HCT116 (cell line): ENCODE data around the gene TPM4. TPM values are rescaled to one million over a fixed set of nuclear protein-coding genes. Genes with fewer than 3 reads are reported as not detected.

Experiments
- ATAC-seq: fragments of 200-7000 bp; cut with Tn5 transposase; 2 replicates; pipeline ENCODE4 v1.9.1; 2020; ENCODE audit warnings: mild to moderate bottlenecking, moderate library complexity
- BruUV-seq: library from RNA; stranded (reverse); fragments of 400-500 nt; replicated peaks from 2 replicates; lab custom pipeline; 2021; lab: Mats Ljungman, UMichigan
- CTCF ChIA-PET: fragments of 300-600 bp; sonication (Branson Sonifier 250); formaldehyde crosslinking; loops from one replicate; lab custom pipeline; 2021; ENCODE audit warnings: antibody characterized with exemption; lab: Charles Lee
- POLR2A ChIA-PET: fragments of 300-600, 350-600 bp; sonication (Branson Sonifier 250); formaldehyde crosslinking; loops from one replicate; lab custom pipeline; 2021; ENCODE audit warnings: antibody characterized with exemption; lab: Charles Lee
- RAD21 ChIA-PET, 2 experiments: fragments of 300-600 bp; sonication (Branson Sonifier 250); formaldehyde crosslinking; loops; one replicate each; lab custom pipeline; 2023; ENCODE audit warnings: low total read pairs in 2 of 2; ENCODE audit not compliant: uncharacterized antibody in 2 of 2, unreplicated experiment in 2 of 2, low non-redundant PET in 1 of 2; lab: Charles Lee
- DNase-seq: peaks from one replicate; pipeline ENCODE4 v3.0.0-alpha.2; 2010; ENCODE audit warnings: low read depth, low spot score
- H2AFZ ChIP-seq: fragments of 200-600 bp; shearing (Covaris generic), sonication (generic); 2 replicates; pipeline ENCODE4 v1.6.1; 2017; ENCODE audit warnings: low read depth, mixed run types, mixed read lengths, antibody characterized with exemption, low read length; ENCODE audit not compliant: poor library complexity, severe bottlenecking
- H3K27ac ChIP-seq: 2 replicates; pipeline ENCODE4 v1.5.1; 2012; ENCODE audit warnings: low read depth, low read length
- H3K27me3 ChIP-seq: fragments of 200-600 bp; sonication (generic); 2 replicates; pipeline ENCODE4 v1.6.1; 2016; ENCODE audit warnings: mixed run types, low read length, mixed read lengths; ENCODE audit not compliant: insufficient read depth
- H3K36me3 ChIP-seq, 2 experiments: fragments of 200-500 bp in 1 of 2; fragments of 200-600 bp in 1 of 2; sonication (Bioruptor generic) in 1 of 2; sonication (generic) in 1 of 2; 2 replicates each; pipeline versions ENCODE4 v1.5.1 to v1.6.1; 2014 to 2016; ENCODE audit warnings: low read length in 2 of 2, inconsistent platforms in 1 of 2, mixed read lengths in 1 of 2, mixed run types in 1 of 2; ENCODE audit not compliant: insufficient read depth in 2 of 2, control insufficient read depth in 1 of 2
- H3K4me1 ChIP-seq, 2 experiments: fragments of 200-600 bp in 1 of 2; sonication (generic) in 1 of 2; 2 replicates each; pipeline versions ENCODE4 v1.5.1 to v1.6.1; 2012 to 2017; ENCODE audit warnings: low read length in 2 of 2, inconsistent platforms in 1 of 2, mild to moderate bottlenecking in 1 of 2, mixed read lengths in 1 of 2, mixed run types in 1 of 2, moderate library complexity in 1 of 2; ENCODE audit not compliant: insufficient read depth in 2 of 2, control insufficient read depth in 1 of 2
- H3K4me2 ChIP-seq: fragments of 200-600 bp; sonication (generic); 2 replicates; pipeline ENCODE4 v1.6.1; 2017; ENCODE audit warnings: mixed run types, low read length, mixed read lengths
- H3K4me3 ChIP-seq, 2 experiments: fragments of 200-600 bp in 1 of 2; sonication (generic) in 1 of 2; replicated peaks in 1 of 2; 2 replicates each; pipeline ENCODE4 v1.5.1; 2011 to 2016; ENCODE audit warnings: low read length in 2 of 2, control low read depth in 1 of 2, low read depth in 1 of 2, mild to moderate bottlenecking in 1 of 2, mixed read lengths in 1 of 2, mixed run types in 1 of 2
- H3K79me2 ChIP-seq: fragments of 200-600 bp; sonication (generic); 2 replicates; pipeline ENCODE4 v1.6.1; 2017; ENCODE audit warnings: mild to moderate bottlenecking, mixed run types, low read length, moderate library complexity, mixed read lengths; ENCODE audit not compliant: insufficient read depth
- H3K9ac ChIP-seq: fragments of 200-600 bp; sonication (generic); 2 replicates; pipeline ENCODE4 v1.6.1; 2016; ENCODE audit warnings: low read length, mixed read lengths
- H3K9me2 ChIP-seq: fragments of 200-600 bp; sonication (generic), shearing (Covaris generic); 2 replicates; pipeline ENCODE4 v1.6.1; 2017; ENCODE audit warnings: mixed run types, mild to moderate bottlenecking, moderate library complexity; ENCODE audit not compliant: insufficient read depth
- H3K9me3 ChIP-seq, 2 experiments: fragments of 200-500 bp in 1 of 2; fragments of 200-600 bp in 1 of 2; sonication (Bioruptor generic) in 1 of 2; sonication (generic) in 1 of 2; 2 replicates each; pipeline ENCODE4 v1.6.1; 2014 to 2017; ENCODE audit warnings: low read length in 2 of 2, mixed read lengths in 2 of 2, inconsistent platforms in 1 of 2, low read depth in 1 of 2, mild to moderate bottlenecking in 1 of 2, mixed run types in 1 of 2, moderate library complexity in 1 of 2; ENCODE audit not compliant: control insufficient read depth in 1 of 2, insufficient read depth in 1 of 2
- H4K20me1 ChIP-seq: fragments of 200-600 bp; sonication (generic), shearing (Covaris generic); 2 replicates; pipeline ENCODE4 v1.6.1; 2017; ENCODE audit warnings: mixed run types, mild to moderate bottlenecking, moderate library complexity; ENCODE audit not compliant: insufficient read depth
- ATF3 ChIP-seq: IDR thresholded peaks from 2 replicates; pipeline ENCODE4 v1.6.1; 2012
- CBX3 ChIP-seq: IDR thresholded peaks from 2 replicates; pipeline ENCODE4 v1.6.1; 2012; ENCODE audit warnings: low read depth
- CEBPB ChIP-seq: IDR thresholded peaks from 2 replicates; pipeline ENCODE4 v1.6.1; 2012; ENCODE audit warnings: low read depth
- CTCF ChIP-seq, 3 experiments: fragments of 200-600 bp in 1 of 3; sonication (generic) in 1 of 3; IDR thresholded peaks in 2 of 3; conservative IDR thresholded peaks in 1 of 3; 2 replicates each; pipeline ENCODE4 v1.5.1; 2012 to 2017; ENCODE audit warnings: low read depth in 2 of 3, low read length in 2 of 3, antibody characterized with exemption in 1 of 3, borderline replicate concordance in 1 of 3, control low read depth in 1 of 3, mild to moderate bottlenecking in 1 of 3, mixed read lengths in 1 of 3, mixed run types in 1 of 3, moderate library complexity in 1 of 3; ENCODE audit not compliant: insufficient read depth in 1 of 3
- ELF1 ChIP-seq: IDR thresholded peaks from 2 replicates; pipeline ENCODE4 v1.6.1; 2012; ENCODE audit warnings: low read depth, borderline replicate concordance
- EZH2phosphoT487 ChIP-seq: fragments of 200-600 bp; IDR thresholded peaks from 2 replicates; pipeline ENCODE4 v1.6.1; 2018; ENCODE audit warnings: antibody characterized with exemption, borderline replicate concordance
- FOSL1 ChIP-seq: IDR thresholded peaks from 2 replicates; pipeline ENCODE4 v1.6.1; 2012; ENCODE audit warnings: low read depth
- JUND ChIP-seq: IDR thresholded peaks from 2 replicates; pipeline ENCODE4 v1.6.1; 2012
- MAX ChIP-seq: IDR thresholded peaks from 2 replicates; pipeline ENCODE4 v1.6.1; 2012
- POLR2A ChIP-seq: IDR thresholded peaks from 2 replicates; pipeline ENCODE4 v1.7.0; 2011; ENCODE audit warnings: borderline replicate concordance; ENCODE audit not compliant: insufficient read depth, insufficient read length; ENCODE audit errors: extremely low read depth
- RAD21 ChIP-seq: IDR thresholded peaks from 2 replicates; pipeline ENCODE4 v1.6.1; 2012; ENCODE audit warnings: low read depth, mild to moderate bottlenecking
- SP1 ChIP-seq: IDR thresholded peaks from 2 replicates; pipeline ENCODE4 v1.6.1; 2012; ENCODE audit warnings: low read depth
- SRF ChIP-seq: IDR thresholded peaks from 2 replicates; pipeline ENCODE4 v1.6.1; 2012; ENCODE audit warnings: low read depth
- YY1 ChIP-seq: IDR thresholded peaks from 2 replicates; pipeline ENCODE4 v1.6.1; 2011; ENCODE audit warnings: low read length, low read depth, moderate library complexity, mild to moderate bottlenecking; ENCODE audit not compliant: insufficient replicate concordance; ENCODE audit errors: extremely low read depth
- ZBTB33 ChIP-seq: IDR thresholded peaks from 2 replicates; pipeline ENCODE4 v1.6.1; 2011; ENCODE audit warnings: mild to moderate bottlenecking, low read length, moderate library complexity; ENCODE audit not compliant: insufficient replicate concordance; ENCODE audit errors: extremely low read depth
- intact Hi-C: fragments of 100-400 bp; cut with micrococcal nuclease; formaldehyde crosslinking; loops from 2 replicates; pipeline ENCODE4 v1.10.0; 2022
- total RNA-seq: library from RNA; stranded (reverse); gene quantifications from one replicate; pipeline ENCODE4 v1.2.1, GENCODE V29; 2021; ENCODE audit not compliant: unreplicated experiment

Gene TPM4
- total RNA-seq, 1 experiment from 2014 or later = 275 TPM

- H3K36me3 ChIP-seq = no peaks in the 10 kb centered on the region
- ChIA-PET CTCF (interaction anchor here (1.4 kb wide), 1 partner anchor 12 kb away, joined by 4 read pairs; no protein-coding TSS in a partner anchor), POLR2A (no interaction called here), RAD21 (no interaction called here)
- H4K20me1 ChIP-seq = no peaks in the 10 kb centered on the region
- H3K79me2 ChIP-seq = no peaks in the 10 kb centered on the region
- no peaks in the 10 kb centered on the region for H3K9me2 ChIP-seq
- no peak overlapping the region for H3K9ac ChIP-seq
- H2AFZ ChIP-seq = no peak overlapping the region
- no peak overlapping the region for H3K4me2 ChIP-seq
- no peaks in the 10 kb centered on the region for H3K9me3 ChIP-seq
- H3K4me3 ChIP-seq = no peak overlapping the region
- ATAC-seq (no peak), DNase-seq (no peak)
- intact Hi-C loops = no loop called here
- peaks cover 0 to 13% of the 10 kb centered on the region in 2 experiments; a peak in 2 of 4 replicates for H3K4me1 ChIP-seq
- BruUV-seq = no TSS peak
- no peak overlapping the region for H3K27ac ChIP-seq
- TF ChIP-seq ATF3 (no peak), CEBPB (no peak), ZBTB33 (no peak), CBX3 (no peak), POLR2A (no peak), JUND (no peak), SP1 (no peak), RAD21 (no peak), FOSL1 (no peak), SRF (no peak), EZH2phosphoT487 (no peak), CTCF (IDR thresholded peaks at IDR 0.05 in 2 of 3, conservative IDR thresholded peaks at IDR 0.05 in 1 of 3; ENCODE audit: borderline replicate concordance in 1 of 3, insufficient read depth in 1 of 3, low read depth in 2 of 3, low read length in 2 of 3) (no peak), ELF1 (no peak), MAX (no peak), YY1 (no peak)
- H3K27me3 ChIP-seq = no peaks in the 10 kb centered on the region
These were observed 38.0 kb upstream of the TPM4 start for GRCh38 chr19:16038196-16038695.
